HG03139 (cell line): ENCODE data around the gene TSNAX.

ENCODE experiments used
- ATAC-seq: cut with Tn5 transposase; IDR thresholded peaks from one replicate; pipeline ENCODE4 v1.9.1; 2021; ENCODE audit not compliant: unreplicated experiment

The TSNAX gene

GRCh38 chr1:231600458-231600976 is 72.0 kb downstream of the TSNAX start:
- no peak for ATAC-seq

DNA sequence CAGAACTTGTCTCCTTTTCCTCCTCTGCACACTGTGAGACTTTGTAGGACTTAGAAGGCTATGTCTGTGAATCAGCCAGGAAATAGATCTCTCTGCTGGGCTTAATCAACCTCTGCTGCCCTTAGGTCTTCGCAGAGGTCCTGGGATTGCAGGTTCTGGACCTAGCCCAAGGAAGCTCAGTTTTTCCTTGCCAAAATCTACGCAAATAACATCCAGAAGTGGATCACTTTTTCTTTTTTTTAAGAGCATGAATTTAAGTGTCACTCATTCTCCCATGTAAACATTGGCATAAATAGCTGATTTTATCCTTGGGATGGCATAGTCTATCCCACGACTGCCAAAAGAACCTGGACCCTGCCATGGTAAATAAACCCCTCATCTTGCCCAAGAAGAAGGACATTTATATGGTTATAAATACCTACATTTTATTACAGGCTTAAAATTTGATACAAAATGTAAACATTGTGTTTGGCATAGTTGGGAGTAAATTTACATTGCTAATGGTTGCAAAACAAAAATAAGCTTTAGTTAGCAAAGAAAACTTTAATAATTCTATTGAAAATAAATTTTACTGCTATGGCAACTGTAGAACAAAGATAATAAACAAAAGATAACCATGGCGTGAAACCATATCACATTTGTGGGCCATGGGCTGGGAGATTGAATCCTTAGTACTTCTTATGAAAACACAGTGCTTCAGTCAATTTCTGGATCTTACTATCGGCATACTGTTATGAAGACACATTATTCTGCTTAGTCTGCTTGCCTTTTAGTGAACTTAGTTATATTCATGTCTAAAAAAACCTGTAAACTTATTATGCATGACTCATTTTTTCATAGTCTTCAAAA is 73.6 kb downstream of the TSNAX start:
- no peak for ATAC-seq

DNA sequence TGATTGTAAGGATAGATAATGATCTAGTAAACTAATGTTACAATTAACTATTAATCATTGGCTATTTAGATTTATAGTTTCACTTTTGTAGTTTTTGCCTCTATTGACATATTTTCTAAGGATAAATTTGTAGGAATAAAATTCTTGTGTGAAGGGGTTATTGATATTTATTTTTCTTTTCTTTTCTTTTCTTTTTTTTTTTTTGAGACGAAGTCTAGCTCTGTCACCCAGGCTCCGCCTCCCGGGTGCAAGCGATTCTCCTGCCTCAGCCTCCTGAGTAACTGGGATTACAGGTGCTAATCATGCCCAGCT is 74.2 kb downstream of the TSNAX start:
- no peak for ATAC-seq

GRCh38 chr1:231603598-231604275 is 75.3 kb downstream of the TSNAX start:
- ATAC-seq = no peak

DNA sequence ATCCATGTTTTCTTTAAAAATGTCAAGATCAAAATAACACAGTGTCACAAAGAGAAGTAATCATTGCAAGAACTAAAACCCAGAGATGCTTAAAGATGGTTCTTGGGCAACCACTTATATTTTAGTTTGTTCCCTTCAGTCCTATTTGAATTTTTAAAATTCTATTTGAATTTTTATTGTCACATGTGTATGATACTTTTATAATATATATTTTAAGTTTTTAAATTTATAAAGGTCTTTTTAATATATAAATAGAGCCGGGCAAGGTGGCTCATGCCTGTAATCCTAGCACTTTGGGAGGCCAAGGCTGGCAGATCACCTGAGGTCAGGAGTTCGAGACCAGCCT is 75.8 kb downstream of the TSNAX start:
- ATAC-seq = no peak

DNA sequence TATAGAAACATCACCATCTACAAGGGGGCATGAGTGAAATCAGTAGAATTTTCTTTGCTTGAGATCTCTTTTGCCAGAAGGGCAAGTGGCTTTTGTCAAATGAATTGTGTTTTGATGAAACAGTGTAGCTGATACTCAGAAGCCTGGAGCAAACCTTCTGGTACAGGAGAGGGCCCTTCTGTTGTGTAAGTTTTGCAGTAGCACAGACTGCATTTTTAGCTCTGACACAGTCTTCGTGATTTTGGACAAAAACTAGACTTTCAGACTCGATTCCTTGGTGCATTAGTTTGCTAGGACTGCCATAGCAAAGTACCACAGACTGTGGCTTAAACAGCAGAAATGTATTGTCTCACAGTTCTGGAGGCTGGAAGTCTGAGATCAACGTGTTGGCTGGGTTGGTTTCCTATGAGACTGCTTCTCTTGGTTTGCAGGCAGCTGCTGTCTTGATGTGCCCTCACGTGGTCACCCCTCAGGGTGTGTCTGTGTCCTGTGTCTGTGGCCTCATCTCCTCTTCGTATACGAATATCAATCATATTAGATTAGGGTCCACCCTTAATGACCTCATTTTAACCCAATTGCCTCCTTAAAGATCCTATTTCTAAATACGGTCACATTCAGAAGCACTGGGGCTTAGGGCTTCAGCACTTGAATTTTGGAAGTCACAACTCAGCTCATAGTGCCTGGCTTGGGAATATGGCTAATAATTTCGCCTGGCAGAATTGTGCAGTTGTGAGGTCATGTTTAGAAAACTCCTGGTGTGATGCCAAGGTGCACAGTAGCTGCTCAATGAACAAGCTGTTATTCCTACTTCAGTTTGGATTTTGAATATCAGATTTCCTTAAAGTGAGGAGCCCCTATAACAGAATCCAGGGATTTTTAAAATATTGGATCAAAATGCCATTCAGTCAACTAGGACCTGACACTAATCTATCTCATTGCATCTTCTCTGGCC is 77.0 kb downstream of the TSNAX start:
- ATAC-seq = no peak

GRCh38 chr1:231606712-231607111 is 78.2 kb downstream of the TSNAX start:
- ATAC-seq = no peak

GRCh38 chr1:231610388-231610787 is 81.9 kb downstream of the TSNAX start:
- ATAC-seq = no peak

DNA sequence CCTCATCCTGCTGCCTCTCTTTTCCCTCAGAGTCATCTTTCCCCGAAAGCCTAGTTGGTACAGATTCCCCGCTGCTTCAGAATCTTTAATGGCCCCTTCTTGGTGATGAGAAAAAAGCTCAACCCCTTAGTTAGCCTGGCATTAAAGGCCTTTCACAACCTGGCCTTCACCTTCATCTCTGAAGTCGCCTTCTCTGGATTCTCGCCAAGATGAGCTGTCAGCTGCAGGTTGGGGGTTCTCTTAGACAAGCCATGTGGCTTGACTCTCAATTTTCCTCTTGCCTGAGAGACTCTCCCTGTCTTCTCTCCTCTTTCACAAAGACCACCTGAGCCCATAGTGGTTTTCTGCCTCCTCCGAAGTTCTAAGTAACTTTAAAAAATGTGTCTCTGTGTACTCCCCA is 82.6 kb downstream of the TSNAX start:
- ATAC-seq = no peak

DNA sequence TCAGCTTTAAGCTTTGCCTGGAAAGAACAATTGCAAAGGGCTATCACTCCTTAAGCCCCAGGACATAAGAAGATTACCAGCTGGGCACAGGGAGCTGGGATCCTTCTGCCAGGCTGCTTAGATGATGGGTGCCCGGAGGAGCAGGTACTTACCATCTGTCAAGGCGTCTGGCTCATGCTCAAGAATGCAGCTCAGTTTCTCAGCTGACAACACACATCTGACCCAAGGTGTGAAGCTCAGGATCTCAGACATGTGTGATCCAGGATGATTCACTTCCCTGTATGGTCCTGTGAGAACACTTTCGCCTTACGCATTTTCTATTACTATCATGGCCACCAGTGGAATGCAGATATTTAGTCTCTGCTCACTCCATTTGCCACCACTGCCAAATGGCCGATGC is 83.4 kb downstream of the TSNAX start:
- ATAC-seq = no peak

GRCh38 chr1:231612393-231613089 is 84.1 kb downstream of the TSNAX start:
- ATAC-seq = peak; percentile 96

DNA sequence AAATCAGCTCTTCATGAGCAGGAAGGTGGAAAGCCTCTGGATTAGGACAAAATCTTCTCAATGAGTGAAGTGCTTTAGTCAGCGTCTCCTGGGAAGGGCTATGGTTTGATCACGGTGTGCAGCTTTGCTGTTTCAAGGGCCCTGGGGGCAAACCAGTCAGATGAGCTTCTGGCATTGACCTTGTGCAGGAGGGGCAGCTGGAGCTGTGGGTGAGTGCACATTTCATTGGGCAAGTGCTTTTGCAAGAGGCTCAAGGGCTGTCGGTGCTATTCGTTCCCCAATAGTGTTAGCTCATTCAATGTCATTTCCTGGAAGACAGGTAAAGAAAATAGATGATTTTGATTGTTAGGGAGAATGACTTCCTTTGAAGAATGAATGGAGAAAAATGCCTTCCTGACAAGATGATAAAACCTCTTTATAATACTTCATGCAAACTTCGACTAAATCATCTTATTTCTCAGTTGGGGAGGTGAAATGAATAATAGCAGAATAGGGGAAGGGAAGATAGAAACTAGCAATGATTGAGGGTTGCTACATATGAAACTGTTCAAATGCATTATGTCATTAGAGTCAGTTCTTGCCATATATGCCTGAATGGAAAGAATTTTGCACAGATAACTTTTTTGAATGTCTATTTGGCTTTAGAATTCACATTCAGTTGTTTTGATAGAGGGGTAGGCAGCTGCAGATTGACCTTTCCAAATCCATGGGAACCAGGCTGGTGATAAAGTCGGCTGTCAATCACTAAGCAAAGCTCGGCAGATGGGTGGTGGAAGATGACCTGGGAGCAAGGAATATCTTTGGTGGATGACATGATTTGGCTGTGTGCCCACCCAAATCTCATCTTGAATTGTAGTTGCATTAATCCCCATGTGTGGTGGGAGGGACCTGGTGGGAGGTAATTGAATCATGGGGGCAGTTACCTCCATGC is 85.2 kb downstream of the TSNAX start:
- ATAC-seq = no peak
